ENCODE data around the gene RNPEPL1. TPM values are rescaled to one million over a fixed set of nuclear protein-coding genes. Genes with fewer than 3 reads are reported as not detected.
"Not testable (repeated sequence)": the region's sequence is repeated elsewhere in the genome, so short reads cannot be mapped to it uniquely, and the experiment has no call there.

Gene RNPEPL1
- total RNA-seq, 3 donors from 2014 or later: 40.9 to 46.0 (median 42.9) TPM

- Mint-ChIP-seq H3K36me3 (ENCODE audit: insufficient read depth) (peaks cover 2% of the 10 kb centered on the region), H3K27me3 (ENCODE audit: low read depth) (no peaks in the 10 kb centered on the region), H3K4me1 (ENCODE audit: low read depth) (no peaks in the 10 kb centered on the region), H3K4me3 (no peak overlapping the region), H3K9me3 (no peaks in the 10 kb centered on the region)
- DNase-seq (no peak), ATAC-seq (no peak)
These were observed 35.0 kb downstream of the RNPEPL1 start for GRCh38 chr2:240603081-240603835.

DNA sequence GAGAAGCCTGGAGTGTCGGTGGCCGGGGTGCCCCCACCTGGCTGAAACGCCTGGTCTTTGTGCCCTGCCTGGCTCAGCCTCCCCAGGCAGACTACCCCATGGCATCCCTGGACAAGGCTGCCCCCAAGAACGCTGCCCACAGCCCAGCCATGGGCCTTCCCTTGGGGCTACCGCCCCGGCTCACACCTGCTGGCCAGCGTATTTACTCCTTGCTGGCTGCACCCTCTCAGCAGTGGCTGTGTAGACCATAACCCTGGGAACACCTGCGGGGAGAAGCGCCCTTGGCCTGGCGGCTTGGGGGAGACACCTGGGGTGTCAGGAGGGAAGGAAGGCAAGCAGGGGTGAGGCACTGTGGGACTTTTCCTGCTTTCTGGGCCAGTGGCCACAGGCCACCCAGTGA lies 35.6 kb downstream of the RNPEPL1 start:
- H3K27me3 Mint-ChIP-seq (ENCODE audit: low read depth): no peaks in the 10 kb centered on the region
- ATAC-seq (no peak), DNase-seq (no peak)
- H3K4me1 Mint-ChIP-seq (ENCODE audit: low read depth): no peaks in the 10 kb centered on the region
- H3K4me3 Mint-ChIP-seq: no peak overlapping the region
- peaks cover 2% of the 10 kb centered on the region for H3K36me3 Mint-ChIP-seq (ENCODE audit: insufficient read depth)
- no peaks in the 10 kb centered on the region for H3K9me3 Mint-ChIP-seq

GRCh38 chr2:240604291-240604938 lies 36.1 kb downstream of the RNPEPL1 start:
- Mint-ChIP-seq H3K4me1 (ENCODE audit: low read depth) (no peaks in the 10 kb centered on the region), H3K9me3 (no peaks in the 10 kb centered on the region), H3K27me3 (ENCODE audit: low read depth) (no peaks in the 10 kb centered on the region), H3K4me3 (no peak overlapping the region), H3K36me3 (ENCODE audit: insufficient read depth) (peaks cover 2% of the 10 kb centered on the region)
- DNase-seq (no peak), ATAC-seq (no peak)

DNA sequence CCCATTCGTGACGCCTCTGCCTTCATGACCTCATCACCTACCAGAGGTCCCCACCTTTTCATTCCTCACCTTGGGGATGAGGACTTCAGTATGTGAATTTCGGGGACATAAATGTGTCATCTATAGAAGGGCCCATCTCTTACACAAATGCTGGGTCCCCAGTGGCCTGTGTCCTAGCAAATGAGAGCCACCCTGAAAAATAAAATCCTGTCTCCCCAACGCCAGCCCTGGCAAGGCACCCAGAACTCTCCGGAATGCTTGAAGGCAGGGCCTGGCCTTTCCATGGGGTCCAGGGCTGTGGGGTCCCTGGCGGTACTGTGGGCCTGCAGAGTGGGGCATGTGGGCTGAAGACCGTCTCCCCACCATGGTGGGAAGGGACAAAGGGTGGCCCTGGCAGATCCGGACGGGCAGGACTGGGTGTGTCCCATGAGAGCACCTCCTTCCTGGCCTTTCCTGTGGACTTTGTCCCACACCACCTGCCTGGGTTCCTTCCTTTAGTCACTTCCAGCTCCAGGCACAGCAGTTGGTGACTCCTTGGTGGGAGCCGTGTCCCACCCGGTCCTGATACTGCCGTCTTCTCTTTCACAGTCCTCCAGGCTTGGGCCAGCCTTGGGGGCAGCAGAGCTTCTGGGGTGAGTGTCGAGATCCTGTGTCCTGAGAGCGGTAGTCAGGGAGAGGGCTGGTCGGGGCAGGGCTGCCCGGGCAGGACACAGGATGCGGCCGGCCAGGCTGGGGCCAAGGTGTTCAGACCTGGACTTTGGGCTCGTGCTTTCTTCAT lies 36.8 kb downstream of the RNPEPL1 start:
- no peak for ATAC-seq
- H3K36me3 Mint-ChIP-seq (ENCODE audit: insufficient read depth): no peaks in the 10 kb centered on the region

GRCh38 chr2:240605867-240606743 lies 37.8 kb downstream of the RNPEPL1 start:
- no peaks in the 10 kb centered on the region for H3K27me3 Mint-ChIP-seq (ENCODE audit: low read depth)
- no peak overlapping the region for H3K4me3 Mint-ChIP-seq
- H3K36me3 Mint-ChIP-seq (ENCODE audit: insufficient read depth): no peaks in the 10 kb centered on the region
- H3K9me3 Mint-ChIP-seq: no peaks in the 10 kb centered on the region
- DNase-seq: no peak
- no peaks in the 10 kb centered on the region for H3K4me1 Mint-ChIP-seq (ENCODE audit: low read depth)
- ATAC-seq: no peak

More for the DNA sequence above, 36.8 kb downstream of the RNPEPL1 start:
- no peak for DNase-seq
- H3K9me3 Mint-ChIP-seq: no peaks in the 10 kb centered on the region
- no peak overlapping the region for H3K4me3 Mint-ChIP-seq
- no peaks in the 10 kb centered on the region for H3K27me3 Mint-ChIP-seq (ENCODE audit: low read depth)
- no peaks in the 10 kb centered on the region for H3K4me1 Mint-ChIP-seq (ENCODE audit: low read depth)

DNA sequence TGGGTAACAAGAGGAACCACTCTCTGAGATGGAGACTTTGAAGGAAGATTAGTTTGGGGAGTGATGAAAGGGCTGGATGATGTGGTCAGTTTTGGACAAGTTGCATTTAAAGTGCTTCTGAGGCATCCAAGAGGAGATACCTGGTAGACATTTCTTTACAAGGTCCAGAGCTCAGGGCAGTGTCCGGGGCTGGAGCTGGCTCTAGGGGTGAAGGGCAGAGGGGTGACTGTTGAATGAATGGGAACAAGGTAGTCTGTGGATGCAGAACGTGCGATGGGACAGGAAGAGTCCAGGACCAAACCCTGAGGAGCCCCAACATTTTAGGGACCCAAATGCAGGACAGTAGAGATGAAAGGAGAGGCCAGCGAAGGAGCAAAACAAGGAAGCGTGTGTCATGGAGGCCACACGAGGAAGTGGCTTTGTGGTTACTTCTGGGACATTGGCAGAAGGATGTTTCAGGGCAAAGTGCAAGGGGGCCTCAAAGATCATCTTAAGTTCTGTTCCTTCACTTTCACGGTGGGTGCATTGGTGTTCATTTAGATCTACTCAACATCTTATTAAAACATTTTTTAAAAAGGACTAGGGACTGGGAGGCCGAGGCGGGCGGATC lies 43.4 kb downstream of the RNPEPL1 start:
- Mint-ChIP-seq H3K4me1 (ENCODE audit: low read depth) (peaks cover 10% of the 10 kb centered on the region), H3K4me3 (no peak overlapping the region), H3K27me3 (ENCODE audit: low read depth) (no peaks in the 10 kb centered on the region), H3K36me3 (ENCODE audit: insufficient read depth) (peaks cover 8% of the 10 kb centered on the region), H3K9me3 (peaks cover 2% of the 10 kb centered on the region)
- no peak for DNase-seq
- no peak for ATAC-seq

- ATAC-seq (no peak), DNase-seq (no peak)
- Mint-ChIP-seq H3K27me3 (ENCODE audit: low read depth) (no peaks in the 10 kb centered on the region), H3K36me3 (ENCODE audit: insufficient read depth) (peaks cover 11% of the 10 kb centered on the region), H3K9me3 (peaks cover 4% of the 10 kb centered on the region), H3K4me3 (no peak overlapping the region), H3K4me1 (ENCODE audit: low read depth) (peaks cover 10% of the 10 kb centered on the region)
These were observed 45.5 kb downstream of the RNPEPL1 start for GRCh38 chr2:240613781-240614180.

- Mint-ChIP-seq H3K4me1 (ENCODE audit: low read depth) (peaks cover 10% of the 10 kb centered on the region), H3K27me3 (ENCODE audit: low read depth) (no peaks in the 10 kb centered on the region), H3K4me3 (no peak overlapping the region), H3K9me3 (peaks cover 4% of the 10 kb centered on the region), H3K36me3 (ENCODE audit: insufficient read depth) (peaks cover 15% of the 10 kb centered on the region)
- ATAC-seq: no peak
- no peak for DNase-seq
These were observed 46.1 kb downstream of the RNPEPL1 start for GRCh38 chr2:240614391-240614790.

- Mint-ChIP-seq H3K4me1 (ENCODE audit: low read depth) (peaks cover 10% of the 10 kb centered on the region), H3K27me3 (ENCODE audit: low read depth) (no peaks in the 10 kb centered on the region), H3K36me3 (ENCODE audit: insufficient read depth) (peaks cover 15% of the 10 kb centered on the region), H3K4me3 (no peak overlapping the region), H3K9me3 (peaks cover 4% of the 10 kb centered on the region)
- no peak for ATAC-seq
- no peak for DNase-seq
These were observed 47.1 kb downstream of the RNPEPL1 start for GRCh38 chr2:240615396-240615795.

- no peak overlapping the region for H3K4me3 Mint-ChIP-seq
- H3K9me3 Mint-ChIP-seq: peaks cover 4% of the 10 kb centered on the region
- peaks cover 15% of the 10 kb centered on the region for H3K36me3 Mint-ChIP-seq (ENCODE audit: insufficient read depth)
- no peak for DNase-seq
- H3K27me3 Mint-ChIP-seq (ENCODE audit: low read depth): no peaks in the 10 kb centered on the region
- no peak for ATAC-seq
- peaks cover 14% of the 10 kb centered on the region for H3K4me1 Mint-ChIP-seq (ENCODE audit: low read depth)
These were observed 47.7 kb downstream of the RNPEPL1 start for GRCh38 chr2:240615820-240616547.

GRCh38 chr2:240616860-240617666 lies 48.8 kb downstream of the RNPEPL1 start:
- not testable (repeated sequence) for H3K9me3 Mint-ChIP-seq; ATAC-seq; H3K27me3 Mint-ChIP-seq (ENCODE audit: low read depth); H3K4me3 Mint-ChIP-seq; H3K36me3 Mint-ChIP-seq (ENCODE audit: insufficient read depth)
- DNase-seq: peak; percentile 4
- H3K4me1 Mint-ChIP-seq (ENCODE audit: low read depth): peaks cover 15% of the 10 kb centered on the region

DNA sequence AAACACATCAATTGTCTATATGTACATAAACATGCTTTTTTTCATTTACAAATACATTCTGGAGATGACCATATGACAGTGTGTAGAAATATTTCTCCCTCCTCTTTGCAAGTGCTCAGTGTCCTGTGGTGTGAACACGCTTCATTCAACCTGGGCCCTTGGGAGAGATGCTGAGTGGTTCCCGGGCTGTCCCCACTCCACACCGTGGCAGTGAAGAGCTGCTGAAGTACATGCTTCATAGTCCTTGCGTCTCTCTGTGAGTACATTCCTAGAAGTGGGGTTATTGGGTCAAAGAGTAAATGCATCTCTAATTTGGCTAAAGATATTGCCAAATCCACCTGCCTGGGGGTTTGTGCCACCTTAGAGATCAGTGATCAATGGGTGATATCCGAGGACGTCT lies 50.5 kb downstream of the RNPEPL1 start:
- H3K36me3 Mint-ChIP-seq (ENCODE audit: insufficient read depth): peaks cover 7% of the 10 kb centered on the region
- H3K4me3 Mint-ChIP-seq: no peak overlapping the region
- H3K9me3 Mint-ChIP-seq: peaks cover 4% of the 10 kb centered on the region
- no peak for DNase-seq
- no peak for ATAC-seq
- peaks cover 27% of the 10 kb centered on the region for H3K4me1 Mint-ChIP-seq (ENCODE audit: low read depth)
- H3K27me3 Mint-ChIP-seq (ENCODE audit: low read depth): no peaks in the 10 kb centered on the region

All from activated T-cell treated with anti-CD3 and anti-CD28 coated beads, Interleukin-2, amount 50 U/mL, for 4 hours (primary cell).